ENCODE measurements around the gene ABCC3.

Gene ABCC3

GRCh38 chr17:50731575-50732460 is 97.1 kb downstream of the ABCC3 start:
- no peak overlapping the region for H3K27ac ChIP-seq (ENCODE audit: low read depth, low read length, severe bottlenecking)
- no peak overlapping the region for H3K4me3 ChIP-seq (ENCODE audit: extremely low read depth, insufficient read depth, low read length, poor library complexity, severe bottlenecking)
- H3K9me3 ChIP-seq (ENCODE audit: control insufficient read depth, low read length): no peaks in the 10 kb centered on the region
- peaks cover 5% of the 10 kb centered on the region for H3K4me1 ChIP-seq (ENCODE audit: control insufficient read depth, insufficient read depth, low read length, poor library complexity, severe bottlenecking)
- WGBS, 2 experiments (ENCODE audit: insufficient coverage in 2 of 2): 99 to 100% methylated on average over 7 of the region's 7 CpGs
- H3K36me3 ChIP-seq (ENCODE audit: control insufficient read depth, insufficient read depth, low read length): peaks cover 31% of the 10 kb centered on the region

GRCh38 chr17:50735287-50735686 is 100.6 kb downstream of the ABCC3 start:
- no peak overlapping the region for H3K4me3 ChIP-seq (ENCODE audit: extremely low read depth, insufficient read depth, low read length, poor library complexity, severe bottlenecking)
- no peaks in the 10 kb centered on the region for H3K9me3 ChIP-seq (ENCODE audit: control insufficient read depth, low read length)
- H3K36me3 ChIP-seq (ENCODE audit: control insufficient read depth, insufficient read depth, low read length): peaks cover 54% of the 10 kb centered on the region
- no peak overlapping the region for H3K27ac ChIP-seq (ENCODE audit: low read depth, low read length, severe bottlenecking)
- WGBS, 2 experiments (ENCODE audit: insufficient coverage in 2 of 2): 83 to 100% methylated on average over 2 of the region's 3 CpGs
- peaks cover 3% of the 10 kb centered on the region for H3K4me1 ChIP-seq (ENCODE audit: control insufficient read depth, insufficient read depth, low read length, poor library complexity, severe bottlenecking)

- Histone ChIP-seq H3K4me1 (ENCODE audit: control insufficient read depth, insufficient read depth, low read length, poor library complexity, severe bottlenecking) (no peaks in the 10 kb centered on the region), H3K9me3 (ENCODE audit: control insufficient read depth, low read length) (no peaks in the 10 kb centered on the region), H3K4me3 (ENCODE audit: extremely low read depth, insufficient read depth, low read length, poor library complexity, severe bottlenecking) (no peak overlapping the region), H3K36me3 (ENCODE audit: control insufficient read depth, insufficient read depth, low read length) (peaks cover 64% of the 10 kb centered on the region), H3K27ac (ENCODE audit: low read depth, low read length, severe bottlenecking) (no peak overlapping the region)
- WGBS, 2 experiments (ENCODE audit: insufficient coverage in 2 of 2): 93 to 96% methylated on average over 2 of the region's 2 CpGs
These were observed 102.5 kb downstream of the ABCC3 start for GRCh38 chr17:50737118-50737698.

GRCh38 chr17:50739098-50739497 is 104.4 kb downstream of the ABCC3 start:
- 80% methylated on average over 2 of the region's 2 CpGs; no CpG with 5 or more reads in 1 of the 2 experiments for WGBS, 2 experiments (ENCODE audit: insufficient coverage in 2 of 2)
- H3K4me1 ChIP-seq (ENCODE audit: control insufficient read depth, insufficient read depth, low read length, poor library complexity, severe bottlenecking): no peaks in the 10 kb centered on the region
- H3K9me3 ChIP-seq (ENCODE audit: control insufficient read depth, low read length): no peaks in the 10 kb centered on the region
- H3K4me3 ChIP-seq (ENCODE audit: extremely low read depth, insufficient read depth, low read length, poor library complexity, severe bottlenecking): no peak overlapping the region
- H3K27ac ChIP-seq (ENCODE audit: low read depth, low read length, severe bottlenecking): no peak overlapping the region
- peaks cover 75% of the 10 kb centered on the region for H3K36me3 ChIP-seq (ENCODE audit: control insufficient read depth, insufficient read depth, low read length)

Measured in mesodermal cell (in vitro differentiated cells).